K562 (cell line): ENCODE data around the gene PTPRG. TPM values are rescaled to one million over a fixed set of nuclear protein-coding genes. Genes with fewer than 3 reads are reported as not detected.

ENCODE experiments used
- ATAC-seq: fragments of 200-7000 bp; cut with Tn5 transposase; 3 replicates; pipeline ENCODE4 v1.9.1; 2020; ENCODE audit warnings: moderate library complexity
- BruUV-seq: library from RNA; stranded (reverse); fragments of 400-500 nt; replicated peaks from 2 replicates; lab custom pipeline; 2021; lab: Mats Ljungman, UMichigan
- CTCF ChIA-PET: fragments of 300-600 bp; formaldehyde crosslinking; extraction: SDS; loops from one replicate; lab custom pipeline; 2021; ENCODE audit warnings: low intra/inter-chr PET ratio; lab: Yijun Ruan, JAX
- POLR2A ChIA-PET: fragments of 300-600, 350-650 bp; sonication (Branson Sonifier 250); formaldehyde crosslinking; extraction: SDS; loops from one replicate; lab custom pipeline; 2021; ENCODE audit warnings: antibody characterized with exemption, inconsistent platforms; lab: Yijun Ruan, JAX
- DNase-seq, 4 experiments: peaks; one replicate each; pipeline versions ENCODE4 v3.0.0 to v3.0.0-alpha.2; 2011 to 2018; ENCODE audit warnings: low spot score in 3 of 4, mixed read lengths in 3 of 4; ENCODE audit errors: extremely low read depth in 1 of 4
- FAIRE-seq: peaks from 2 replicates; lab custom pipeline; 2011; peaks lifted over from hg19 to GRCh38; lab: Jason Lieb, UNC
- H2AFZ ChIP-seq: 2 replicates; pipeline ENCODE4 v1.6.0; 2011; ENCODE audit warnings: low read depth, low read length, control low read depth, inconsistent platforms
- H3K27ac ChIP-seq: fragments of 200-600 bp; 3 replicates; pipeline ENCODE4 v1.8.0; 2011; ENCODE audit warnings: low read depth, mild to moderate bottlenecking, control low read depth, inconsistent platforms, low read length, moderate library complexity, mixed read lengths; ENCODE audit errors: extremely low read depth
- H3K27me3 ChIP-seq, 2 experiments: fragments of 300-600 bp in 1 of 2; 2 replicates in 1 of 2; 3 replicates in 1 of 2; pipeline versions ENCODE4 v1.6.0 to v1.8.0; 2011; ENCODE audit warnings: inconsistent platforms in 2 of 2, low read length in 2 of 2, mild to moderate bottlenecking in 1 of 2, mixed read lengths in 1 of 2, moderate library complexity in 1 of 2; ENCODE audit not compliant: control insufficient read depth in 2 of 2, insufficient read depth in 2 of 2
- H3K36me3 ChIP-seq: fragments of 300-600 bp; 3 replicates; pipeline ENCODE4 v1.8.0; 2011; ENCODE audit warnings: mild to moderate bottlenecking, low read length, inconsistent platforms; ENCODE audit not compliant: control insufficient read depth, insufficient read depth
- H3K4me1 ChIP-seq, 2 experiments: fragments of 200-600 bp in 1 of 2; replicated peaks in 1 of 2; 2 replicates in 1 of 2; 3 replicates in 1 of 2; pipeline versions ENCODE4 v1.5.1 to v1.8.0; 2011; ENCODE audit warnings: inconsistent platforms in 2 of 2, low read length in 2 of 2, mild to moderate bottlenecking in 1 of 2, mixed read lengths in 1 of 2, moderate library complexity in 1 of 2; ENCODE audit not compliant: control insufficient read depth in 2 of 2, insufficient read depth in 2 of 2
- H3K4me2 ChIP-seq: 2 replicates; pipeline ENCODE4 v1.6.1; 2011; ENCODE audit warnings: low read length, control low read depth, inconsistent platforms, mixed read lengths; ENCODE audit not compliant: insufficient read depth
- H3K4me3 ChIP-seq: fragments of 200-600 bp; sonication (generic), shearing (Covaris generic); 2 replicates; pipeline ENCODE4 v1.5.1; 2016; ENCODE audit warnings: control low read depth, inconsistent platforms
- H3K79me2 ChIP-seq: fragments of 200-600 bp; 3 replicates; pipeline ENCODE4 v1.8.0; 2011; ENCODE audit warnings: low read length, inconsistent platforms; ENCODE audit not compliant: control insufficient read depth, insufficient read depth
- H3K9ac ChIP-seq, 2 experiments: 2 replicates each; pipeline versions ENCODE4 v1.6.0 to v1.6.1; 2011; ENCODE audit warnings: low read depth in 2 of 2, low read length in 2 of 2, control low read depth in 1 of 2, inconsistent platforms in 1 of 2, mild to moderate bottlenecking in 1 of 2, mixed read lengths in 1 of 2; ENCODE audit not compliant: insufficient read depth in 1 of 2
- H3K9me1 ChIP-seq: one replicate; pipeline ENCODE4 v1.6.0; 2011; ENCODE audit warnings: inconsistent platforms, mild to moderate bottlenecking, low read length, moderate library complexity; ENCODE audit not compliant: control insufficient read depth, insufficient read depth
- H3K9me3 ChIP-seq: replicated peaks from 2 replicates; pipeline ENCODE4 v1.5.1; 2011; ENCODE audit warnings: low read depth, low read length, inconsistent platforms; ENCODE audit not compliant: control insufficient read depth, insufficient read depth
- H4K20me1 ChIP-seq: replicated peaks from 2 replicates; pipeline ENCODE4 v1.6.1; 2011; ENCODE audit warnings: low read length, inconsistent platforms, mixed read lengths; ENCODE audit not compliant: control insufficient read depth, insufficient read depth
- BHLHE40 ChIP-seq: IDR thresholded peaks from 2 replicates; pipeline ENCODE4 v1.6.1; 2011; ENCODE audit warnings: low read length, improper control_type of control experiment
- CGGBP1 ChIP-seq: fragments of 250-450 bp; sonication (Bioruptor Pico); IDR thresholded peaks from 2 replicates; pipeline ENCODE4 v1.9.0; 2021; ENCODE audit warnings: mild to moderate bottlenecking
- KAT2B ChIP-seq: IDR thresholded peaks from one replicate; pipeline ENCODE4 v1.6.1; 2012; ENCODE audit warnings: low read depth, mild to moderate bottlenecking, control low read depth, inconsistent platforms, low read length, moderate library complexity
- KLF16 ChIP-seq: IDR thresholded peaks from 2 replicates; pipeline ENCODE4 v1.6.1; 2016; ENCODE audit warnings: antibody characterized with exemption
- MEF2A ChIP-seq: IDR thresholded peaks from 2 replicates; pipeline ENCODE4 v1.6.1; 2011; ENCODE audit warnings: low read depth, mild to moderate bottlenecking, low read length, moderate library complexity; ENCODE audit not compliant: control insufficient read depth
- MYNN ChIP-seq, 2 experiments: sonication (generic); formaldehyde crosslinking in 1 of 2; IDR thresholded peaks; 2 replicates each; pipeline versions ENCODE4 v1.5.0 to v1.6.1; 2016 to 2020; ENCODE audit warnings: antibody characterized with exemption in 1 of 2, missing genetic modification reagents in 1 of 2
- RHOXF2B ChIP-seq: fragments of 250-450 bp; sonication (Bioruptor Pico); conservative IDR thresholded peaks from 2 replicates; pipeline ENCODE4 v1.5.1; 2021
- TEAD1 ChIP-seq, 2 experiments: fragments of 450-650 bp in 1 of 2; sonication (generic) in 1 of 2; formaldehyde crosslinking; IDR thresholded peaks; 2 replicates each; pipeline versions ENCODE4 v1.4.0 to v1.8.0; 2020 to 2022; ENCODE audit warnings: mild to moderate bottlenecking in 2 of 2, missing genetic modification reagents in 1 of 2
- TRIM24 ChIP-seq, 2 experiments: fragments of 450-650 bp; IDR thresholded peaks; 2 replicates each; pipeline ENCODE4 v1.6.1; 2016
- ZBTB12 ChIP-seq: fragments of 250-450 bp; sonication (Bioruptor Pico); IDR thresholded peaks from 2 replicates; pipeline ENCODE4 v1.4.0; 2020
- ZNF318 ChIP-seq, 2 experiments: fragments of 450-650 bp; IDR thresholded peaks; 2 replicates each; pipeline ENCODE4 v1.6.1; 2016; ENCODE audit warnings: mild to moderate bottlenecking in 2 of 2, borderline replicate concordance in 1 of 2, low read depth in 1 of 2, moderate library complexity in 1 of 2
- ZNF695 ChIP-seq: fragments of 450-650 bp; formaldehyde crosslinking; IDR thresholded peaks from 2 replicates; pipeline ENCODE4 v1.4.0; 2020; ENCODE audit warnings: mild to moderate bottlenecking, moderate library complexity
- WGBS: fragments of 100-300 bp; shearing (Covaris generic); methylation state at CpG from one replicate; pipeline ENCODE4 v1.1.6; 2016; ENCODE audit warnings: low coverage, mixed read lengths; ENCODE audit not compliant: insufficient coverage; ENCODE audit errors: missing lambda C conversion rate; 5-methylcytosine and 5-hydroxymethylcytosine counted together
- in situ Hi-C: fragments of 300-500 bp; cut with MboI; formaldehyde crosslinking; loops from 4 replicates; pipeline ENCODE4 v1.15.0; 2018; ENCODE audit warnings: inconsistent platforms, mixed read lengths
- intact Hi-C: fragments of 100-400 bp; cut with micrococcal nuclease; formaldehyde crosslinking; loops from 2 replicates; pipeline ENCODE4 v1.14.2; 2022
- polyA plus RNA-seq, 8 experiments: library from polyadenylated mRNA; depleted of rRNA in 4 of 8; stranded (reverse) in 5 of 8; unstranded in 3 of 8; fragments of >200 nt; fragmentation: Nextera tagmentation in 2 of 8; fragmentation: Illumina TruSeq in 1 of 8; extraction: Ambion mirVana in 2 of 8; extraction: Trizol in 1 of 8; gene quantifications; 2 replicates each; pipeline versions ENCODE4 v1.2.1 to v1.2.3, GENCODE V29; 2011 to 2014; ENCODE audit warnings: inconsistent platforms in 1 of 8, missing spikeins in 1 of 8
- total RNA-seq, 7 experiments: library from RNA; depleted of rRNA in 6 of 7; stranded (reverse); fragments of >200 nt in 6 of 7; fragmentation: Illumina TruSeq in 2 of 7; extraction: Trizol in 2 of 7; gene quantifications; 2 replicates each; pipeline versions ENCODE4 v1.2.1 to v1.2.3, GENCODE V29; 2011 to 2021; ENCODE audit warnings: low replicate concordance in 1 of 7

Gene PTPRG
- total and polyA plus RNA-seq, 9 of the 15 experiments (the other 6 are each of a cell fraction or from before 2014, with no cell fraction given), result 0.16 TPM; not detected in 8

GRCh38 chr3:61571516-61572336 is 10.4 kb downstream of the PTPRG start:
- FAIRE-seq, result no peak
- POLR2A ChIA-PET, result no interaction called here
- no peak for TF ChIP-seq ZBTB12 (CRISPR knock-in tag)
- TF ChIP-seq RHOXF2B (CRISPR knock-in tag), result no peak
- TF ChIP-seq ZNF318 (IDR thresholded peaks at IDR 0.05; ENCODE audit: borderline replicate concordance in 1 of 2, low read depth in 1 of 2), result no peak
- no peak for TF ChIP-seq BHLHE40
- TF ChIP-seq CGGBP1 (CRISPR knock-in tag), result no peak
- TF ChIP-seq MEF2A, result no peak
- no peak for TF ChIP-seq KLF16
- no peak for TF ChIP-seq KAT2B
- no peak for TF ChIP-seq TEAD1 (CRISPR knock-in tag; IDR thresholded peaks at IDR 0.05)
- no peak for TF ChIP-seq ZNF695 (CRISPR knock-in tag)
- TF ChIP-seq MYNN (IDR thresholded peaks at IDR 0.05), result no peak
- no peak for TF ChIP-seq MYNN (CRISPR knock-in tag; IDR thresholded peaks at IDR 0.05)
- TF ChIP-seq TRIM24 (IDR thresholded peaks at IDR 0.05), result no peak

More at GRCh38 chr3:61571516-61572336, 10.4 kb downstream of the PTPRG start:
- H3K36me3 ChIP-seq, result no peaks in the 10 kb centered on the region
- no peaks in the 10 kb centered on the region for H3K79me2 ChIP-seq
- H2AFZ ChIP-seq, result no peak overlapping the region
- DNase-seq (no peak), ATAC-seq (no peak)
- CTCF ChIA-PET, result no interaction called here
- H3K27me3 ChIP-seq, result peaks cover 0 to 4% of the 10 kb centered on the region in 2 experiments; a peak in 1 of 5 replicates
- H3K9ac ChIP-seq, result no peak overlapping the region
- H3K9me3 ChIP-seq, result no peaks in the 10 kb centered on the region
- no peak overlapping the region for H3K4me3 ChIP-seq
- no TSS peak for BruUV-seq
- no peak overlapping the region for H3K27ac ChIP-seq
- no peaks in the 10 kb centered on the region for H3K9me1 ChIP-seq
- intact Hi-C loops, result no loop called here
- in situ Hi-C loops, result no loop called here
- H3K4me2 ChIP-seq, result no peak overlapping the region
- 0% methylated on average over 4 of the region's 5 CpGs for WGBS
- no peaks in the 10 kb centered on the region for H3K4me1 ChIP-seq
- H4K20me1 ChIP-seq, result no peaks in the 10 kb centered on the region
